HCT116 (cell line): ENCODE data around the gene UPK3BL1.
"Not testable (repeated sequence)": the region's sequence is repeated elsewhere in the genome, so short reads cannot be mapped to it uniquely, and the experiment has no call there.

Source experiments
- EZH2 ChIP-seq: fragments of 200-600 bp; sonication (generic); IDR thresholded peaks from 2 replicates; pipeline ENCODE4 v1.6.1; 2017; ENCODE audit warnings: antibody characterized with exemption, mixed run types
- POLR2AphosphoS5 ChIP-seq: IDR thresholded peaks from 2 replicates; pipeline ENCODE4 v1.6.1; 2011; ENCODE audit warnings: mild to moderate bottlenecking, low read depth, low read length, moderate library complexity
- ZFX ChIP-seq: fragments of 450-650 bp; IDR thresholded peaks from 2 replicates; pipeline ENCODE4 v1.6.1; 2017
- TF ChIP-seq, protein P1 (sequence below), 3 experiments: fragments of 200-600 bp in 1 of 3; sonication (generic) in 1 of 3; IDR thresholded peaks in 2 of 3; conservative IDR thresholded peaks in 1 of 3; 2 replicates each; pipeline ENCODE4 v1.5.1; 2012 to 2017; ENCODE audit warnings: low read depth in 2 of 3, low read length in 2 of 3, antibody characterized with exemption in 1 of 3, borderline replicate concordance in 1 of 3, control low read depth in 1 of 3, mild to moderate bottlenecking in 1 of 3, mixed read lengths in 1 of 3, mixed run types in 1 of 3, moderate library complexity in 1 of 3; ENCODE audit not compliant: insufficient read depth in 1 of 3

DNA sequence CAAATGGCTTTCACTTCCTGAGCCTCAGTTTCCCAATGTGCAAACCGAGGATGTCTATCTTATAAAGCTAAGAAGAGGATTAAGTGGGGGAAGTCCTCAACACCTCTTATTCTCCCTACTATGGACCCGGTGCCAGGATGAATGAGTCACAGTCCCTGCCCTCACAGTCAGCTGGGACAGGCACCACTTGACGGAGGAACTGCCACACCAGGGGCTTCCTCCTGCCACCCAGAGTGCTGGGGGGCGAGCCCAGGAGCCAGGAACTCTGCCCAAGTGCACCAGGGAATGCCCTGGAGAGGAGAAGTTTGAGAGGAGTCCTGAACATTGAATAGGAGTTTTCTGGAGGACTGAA, 28.3 kb downstream of the UPK3BL1 start:
- TF ChIP-seq POLR2AphosphoS5, EZH2, ZFX: not testable (repeated sequence)
- TF ChIP-seq, protein P1, sequence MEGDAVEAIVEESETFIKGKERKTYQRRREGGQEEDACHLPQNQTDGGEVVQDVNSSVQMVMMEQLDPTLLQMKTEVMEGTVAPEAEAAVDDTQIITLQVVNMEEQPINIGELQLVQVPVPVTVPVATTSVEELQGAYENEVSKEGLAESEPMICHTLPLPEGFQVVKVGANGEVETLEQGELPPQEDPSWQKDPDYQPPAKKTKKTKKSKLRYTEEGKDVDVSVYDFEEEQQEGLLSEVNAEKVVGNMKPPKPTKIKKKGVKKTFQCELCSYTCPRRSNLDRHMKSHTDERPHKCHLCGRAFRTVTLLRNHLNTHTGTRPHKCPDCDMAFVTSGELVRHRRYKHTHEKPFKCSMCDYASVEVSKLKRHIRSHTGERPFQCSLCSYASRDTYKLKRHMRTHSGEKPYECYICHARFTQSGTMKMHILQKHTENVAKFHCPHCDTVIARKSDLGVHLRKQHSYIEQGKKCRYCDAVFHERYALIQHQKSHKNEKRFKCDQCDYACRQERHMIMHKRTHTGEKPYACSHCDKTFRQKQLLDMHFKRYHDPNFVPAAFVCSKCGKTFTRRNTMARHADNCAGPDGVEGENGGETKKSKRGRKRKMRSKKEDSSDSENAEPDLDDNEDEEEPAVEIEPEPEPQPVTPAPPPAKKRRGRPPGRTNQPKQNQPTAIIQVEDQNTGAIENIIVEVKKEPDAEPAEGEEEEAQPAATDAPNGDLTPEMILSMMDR (IDR thresholded peaks at IDR 0.05 in 2 of 3, conservative IDR thresholded peaks at IDR 0.05 in 1 of 3; ENCODE audit: borderline replicate concordance in 1 of 3, insufficient read depth in 1 of 3, low read depth in 2 of 3, low read length in 2 of 3) = not testable (repeated sequence)
